Spleen (tissue), 7 donors: ENCODE measurements around the gene NIPAL4.

Experiments used
- CTCF ChIP-seq, 11 experiments: fragments of 200-600 bp in 7 of 11; fragments of 450-650 bp in 4 of 11; sonication (generic) in 4 of 11; IDR thresholded peaks in 8 of 11; conservative IDR thresholded peaks in 3 of 11; 1 replicate in 7 of 11; 2 replicates in 4 of 11; pipeline versions ENCODE4 v1.4.0 to v1.8.0; 2016 to 2021; ENCODE audit warnings: antibody characterized with exemption in 11 of 11, inconsistent platforms in 4 of 11, mild to moderate bottlenecking in 1 of 11
- POLR2A ChIP-seq, 3 donors: fragments of 450-650 bp; IDR thresholded peaks; one replicate each; pipeline ENCODE4 v1.5.1; 2017; ENCODE audit warnings: antibody characterized with exemption in 3 of 3, mild to moderate bottlenecking in 1 of 3
- POLR2AphosphoS5 ChIP-seq, 3 donors: sonication (generic); formaldehyde crosslinking; IDR thresholded peaks; one replicate each; pipeline ENCODE4 v1.5.1; 2017; ENCODE audit warnings: antibody characterized with exemption in 3 of 3
- donor health status: DM: no; HTN: no; CAD: no; lungs with moderate emphysema.
- donor health status: DM: no; HTN: no; CAD: no.
- donor health status: DM: no; HTN: no; CAD: no.

DNA sequence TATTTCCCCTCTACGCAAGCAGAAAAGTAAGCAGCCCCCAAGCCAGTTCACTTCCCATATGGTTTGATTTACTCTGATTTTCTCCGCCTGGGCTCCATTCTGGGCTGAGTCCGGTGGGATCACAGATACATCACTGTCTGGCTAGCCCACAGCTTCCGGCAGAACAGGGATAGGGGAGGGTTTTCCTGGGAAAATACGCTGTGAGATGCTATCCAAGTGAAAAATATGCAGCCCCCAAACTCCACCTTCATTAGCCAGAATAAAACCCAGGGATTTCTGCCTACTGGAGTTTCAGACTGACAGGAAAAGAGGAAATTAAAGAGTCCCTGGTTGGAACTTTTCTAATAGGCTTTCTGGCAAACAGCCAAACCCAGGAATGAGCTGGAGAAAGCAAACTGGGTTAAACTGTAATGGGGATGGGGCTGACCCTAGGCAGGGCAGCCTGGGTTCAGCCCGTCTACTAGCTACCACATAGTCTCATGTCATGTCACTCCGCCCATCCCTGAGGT is 16.9 kb upstream of the NIPAL4 start:
- TF ChIP-seq POLR2A (IDR thresholded peaks at IDR 0.05) = no peak
- TF ChIP-seq CTCF (IDR thresholded peaks at IDR 0.05 in 8 of 11, conservative IDR thresholded peaks at IDR 0.05 in 3 of 11) = no peak
- no peak for TF ChIP-seq POLR2AphosphoS5 (IDR thresholded peaks at IDR 0.05)
